Liver (tissue), 9 donors: ENCODE measurements around the gene CCL27. TPM values are rescaled to one million over a fixed set of nuclear protein-coding genes. Genes with fewer than 3 reads are reported as not detected.

ENCODE experiments used
- DNase-seq: peaks from one replicate; pipeline ENCODE4 v3.0.0-alpha.2; 2017; ENCODE audit warnings: low spot score
- H3K27ac ChIP-seq, 2 donors: one replicate each; pipeline ENCODE4 v1.7.0; 2013; ENCODE audit warnings: inconsistent platforms in 2 of 2, low read length in 2 of 2, control low read depth in 1 of 2, low read depth in 1 of 2, mild to moderate bottlenecking in 1 of 2
- H3K27me3 ChIP-seq, 4 donors: one replicate each; pipeline versions ENCODE4 v1.6.1 to v1.7.0; 2013; ENCODE audit warnings: low read length in 3 of 4, inconsistent platforms in 1 of 4, mild to moderate bottlenecking in 1 of 4, moderate library complexity in 1 of 4; ENCODE audit not compliant: control insufficient read depth in 4 of 4, insufficient read depth in 4 of 4
- H3K36me3 ChIP-seq, 4 donors: one replicate each; pipeline versions ENCODE4 v1.6.1 to v1.7.0; 2013; ENCODE audit warnings: low read length in 3 of 4, mild to moderate bottlenecking in 3 of 4, low read depth in 1 of 4, moderate library complexity in 1 of 4; ENCODE audit not compliant: control insufficient read depth in 4 of 4, insufficient read depth in 3 of 4
- H3K4me1 ChIP-seq, 4 donors: one replicate each; pipeline versions ENCODE4 v1.6.1 to v1.7.0; 2013; ENCODE audit warnings: low read length in 3 of 4, mild to moderate bottlenecking in 3 of 4, moderate library complexity in 1 of 4; ENCODE audit not compliant: control insufficient read depth in 4 of 4, insufficient read depth in 4 of 4
- H3K4me3 ChIP-seq, 3 donors: one replicate each; pipeline versions ENCODE4 v1.6.1 to v1.7.0; 2013; ENCODE audit warnings: low read length in 3 of 3, control low read depth in 1 of 3, low read depth in 1 of 3, mild to moderate bottlenecking in 1 of 3
- H3K9ac ChIP-seq, 2 donors: one replicate each; pipeline ENCODE4 v1.7.0; 2013; ENCODE audit warnings: low read length in 2 of 2, mild to moderate bottlenecking in 2 of 2, moderate library complexity in 2 of 2, control low read depth in 1 of 2, low read depth in 1 of 2
- H3K9me3 ChIP-seq, 4 donors: one replicate each; pipeline versions ENCODE4 v1.6.1 to v1.7.0; 2013; ENCODE audit warnings: low read length in 3 of 4; ENCODE audit not compliant: control insufficient read depth in 4 of 4
- ATF3 ChIP-seq: IDR thresholded peaks from 2 replicates; pipeline ENCODE4 v1.6.1; 2016; ENCODE audit warnings: antibody characterized with exemption
- CTCF ChIP-seq: fragments of 150-350 bp; IDR thresholded peaks from 2 replicates; pipeline ENCODE4 v1.5.1; 2017; ENCODE audit warnings: improper control_type of control experiment, low read depth, low read length; ENCODE audit not compliant: missing input control
- EGR1 ChIP-seq, 2 donors: IDR thresholded peaks; 2 replicates each; pipeline ENCODE4 v1.6.1; 2016 to 2018; ENCODE audit warnings: antibody characterized with exemption in 2 of 2, low read depth in 2 of 2
- FOXA1 ChIP-seq: IDR thresholded peaks from 2 replicates; pipeline ENCODE4 v1.6.1; 2016; ENCODE audit warnings: antibody characterized with exemption
- FOXA2 ChIP-seq: IDR thresholded peaks from 2 replicates; pipeline ENCODE4 v1.6.1; 2016; ENCODE audit warnings: antibody characterized with exemption
- GABPA ChIP-seq, 2 donors: IDR thresholded peaks in 1 of 2; conservative IDR thresholded peaks in 1 of 2; 2 replicates each; pipeline ENCODE4 v1.6.1; 2016; ENCODE audit warnings: antibody characterized with exemption in 2 of 2, mild to moderate bottlenecking in 1 of 2, moderate library complexity in 1 of 2
- HNF4A ChIP-seq, 2 donors: conservative IDR thresholded peaks; 2 replicates each; pipeline ENCODE4 v1.6.1; 2016; ENCODE audit warnings: antibody characterized with exemption in 2 of 2, mild to moderate bottlenecking in 2 of 2
- HNF4G ChIP-seq: IDR thresholded peaks from 2 replicates; pipeline ENCODE4 v1.6.1; 2016; ENCODE audit warnings: antibody characterized with exemption
- JUND ChIP-seq, 2 donors: IDR thresholded peaks; 2 replicates each; pipeline ENCODE4 v1.6.1; 2016; ENCODE audit warnings: antibody characterized with exemption in 2 of 2
- MAX ChIP-seq: IDR thresholded peaks from 2 replicates; pipeline ENCODE4 v1.6.1; 2016; ENCODE audit warnings: antibody characterized with exemption
- NR2F2 ChIP-seq: IDR thresholded peaks from 2 replicates; pipeline ENCODE4 v1.6.1; 2016; ENCODE audit warnings: antibody characterized with exemption
- RAD21 ChIP-seq, 2 donors: IDR thresholded peaks; 2 replicates each; pipeline ENCODE4 v1.6.1; 2016; ENCODE audit warnings: antibody characterized with exemption in 2 of 2, mild to moderate bottlenecking in 2 of 2
- REST ChIP-seq: IDR thresholded peaks from 2 replicates; pipeline ENCODE4 v1.6.1; 2016; ENCODE audit warnings: antibody characterized with exemption, mild to moderate bottlenecking
- RXRA ChIP-seq, 2 donors: IDR thresholded peaks; 2 replicates each; pipeline ENCODE4 v1.6.1; 2017 to 2018; ENCODE audit warnings: antibody characterized with exemption in 2 of 2, mild to moderate bottlenecking in 1 of 2
- SP1 ChIP-seq: IDR thresholded peaks from 2 replicates; pipeline ENCODE4 v1.6.1; 2018; ENCODE audit warnings: antibody characterized with exemption, mild to moderate bottlenecking
- TAF1 ChIP-seq: conservative IDR thresholded peaks from 2 replicates; pipeline ENCODE4 v1.6.1; 2016; ENCODE audit warnings: antibody characterized with exemption, mild to moderate bottlenecking
- YY1 ChIP-seq: IDR thresholded peaks from 2 replicates; pipeline ENCODE4 v1.6.1; 2016; ENCODE audit warnings: antibody characterized with exemption, mild to moderate bottlenecking
- ZBTB33 ChIP-seq: IDR thresholded peaks from 2 replicates; pipeline ENCODE4 v1.6.1; 2016; ENCODE audit warnings: antibody characterized with exemption
- WGBS: extraction: QIAGEN DNeasy Blood & Tissue Kit; methylation state at CpG from one replicate; pipeline ENCODE4 v1.1.7; 2013; 5-methylcytosine and 5-hydroxymethylcytosine counted together
- polyA plus RNA-seq, 2 donors: library from polyadenylated mRNA; stranded (reverse) in 1 of 2; unstranded in 1 of 2; fragments of 200-250 nt in 1 of 2; fragments of >200 nt in 1 of 2; fragmentation: Nextera tagmentation in 1 of 2; extraction: Ambion mirVana in 1 of 2; gene quantifications; one replicate each; pipeline versions ENCODE4 v1.2.1 to v1.2.3, GENCODE V29; 2013 to 2015
- total RNA-seq, 2 donors: library from RNA; depleted of rRNA; stranded (reverse); fragments of >200 nt; gene quantifications; one replicate each; pipeline ENCODE4 v1.2.3, GENCODE V29; 2014
- donor health status: healthy.
- donor health status: healthy.
- donor health status: healthy.
- donor health status: healthy.
- donor health status: healthy.

CCL27 gene
- total and polyA plus RNA-seq, 4 donors = not detected

- Histone ChIP-seq H3K4me3 (peak overlapping the region in 2 of 3 donors; percentile 52 to 54), H3K4me1 (peaks cover 6 to 52% (median 45%) of the 10 kb centered on the region in 4 donors), H3K9ac (no peak overlapping the region), H3K9me3 (no peaks in the 10 kb centered on the region), H3K36me3 (no peaks in the 10 kb centered on the region), H3K27me3 (no peaks in the 10 kb centered on the region), H3K27ac (no peak overlapping the region)
- TF ChIP-seq RAD21 (IDR thresholded peaks at IDR 0.05) = no peak
- TF ChIP-seq FOXA1 = no peak
- TF ChIP-seq REST = no peak
- TF ChIP-seq HNF4G = no peak
- no peak for TF ChIP-seq ZBTB33
- no peak for TF ChIP-seq EGR1 (IDR thresholded peaks at IDR 0.05; ENCODE audit: low read depth in 2 of 2)
- TF ChIP-seq GABPA (IDR thresholded peaks at IDR 0.05 in 1 of 2, conservative IDR thresholded peaks at IDR 0.05 in 1 of 2) = no peak
- TF ChIP-seq FOXA2 = no peak
- TF ChIP-seq JUND (IDR thresholded peaks at IDR 0.05) = no peak
- TF ChIP-seq MAX = no peak
- no peak for TF ChIP-seq YY1
- no peak for TF ChIP-seq TAF1
- no peak for TF ChIP-seq NR2F2
- no peak for TF ChIP-seq SP1
- no peak for TF ChIP-seq ATF3
- no peak for TF ChIP-seq CTCF
- no peak for TF ChIP-seq HNF4A (conservative IDR thresholded peaks at IDR 0.05)
- no peak for TF ChIP-seq RXRA (IDR thresholded peaks at IDR 0.05)
- WGBS = 62% methylated on average over 20 of the region's 20 CpGs
- DNase-seq = no peak
Measured at GRCh38 chr9:34627716-34628655, 34.5 kb downstream of the CCL27 start.
